Peyer's patch (tissue), 4 donors: ENCODE measurements around the gene RNF114. TPM values are rescaled to one million over a fixed set of nuclear protein-coding genes. Genes with fewer than 3 reads are reported as not detected.

ENCODE experiments used
- DNase-seq, 3 donors: peaks; one replicate each; pipeline ENCODE4 v3.0.0-alpha.2; 2017 to 2019
- H3K27ac ChIP-seq, 4 donors: fragments of 200-600 bp; sonication (generic); one replicate each; pipeline ENCODE4 v1.5.1; 2016 to 2019
- H3K27me3 ChIP-seq, 2 donors: fragments of 200-600 bp; sonication (generic); one replicate each; pipeline ENCODE4 v1.5.1; 2019
- H3K36me3 ChIP-seq, 3 donors: fragments of 200-600 bp; sonication (generic); one replicate each; pipeline ENCODE4 v1.5.1; 2016 to 2019
- H3K4me1 ChIP-seq, 4 donors: fragments of 200-600 bp; sonication (generic); one replicate each; pipeline ENCODE4 v1.5.1; 2016 to 2019
- H3K4me3 ChIP-seq, 4 donors: fragments of 200-600 bp; sonication (generic); 1 replicate in 3 of 4; 2 replicates in 1 of 4; pipeline ENCODE4 v1.5.1; 2016 to 2019; ENCODE audit warnings: mild to moderate bottlenecking in 1 of 4
- H3K9me3 ChIP-seq, 4 donors: fragments of 200-600 bp; sonication (generic); one replicate each; pipeline ENCODE4 v1.5.1; 2016 to 2019; ENCODE audit warnings: mild to moderate bottlenecking in 1 of 4
- CTCF ChIP-seq, 6 experiments: fragments of 450-650 bp in 4 of 6; fragments of 200-600 bp in 2 of 6; sonication (generic) in 1 of 6; IDR thresholded peaks; one replicate each; pipeline ENCODE4 v1.5.1; 2017 to 2019; ENCODE audit warnings: antibody characterized with exemption in 6 of 6, mild to moderate bottlenecking in 3 of 6, moderate library complexity in 1 of 6
- POLR2A ChIP-seq, 2 donors: fragments of 450-650 bp; IDR thresholded peaks; one replicate each; pipeline ENCODE4 v1.5.1; 2017; ENCODE audit warnings: antibody characterized with exemption in 2 of 2, mild to moderate bottlenecking in 2 of 2, moderate library complexity in 2 of 2
- total RNA-seq, 4 donors: library from RNA; depleted of rRNA; stranded (reverse); fragments of >200 nt; gene quantifications; one replicate each; pipeline ENCODE4 v1.1.0, GENCODE V29; 2016

The RNF114 gene
- total RNA-seq, 4 donors from 2014 or later, result 205 to 275 (median 259) TPM

- TF ChIP-seq CTCF (IDR thresholded peaks at IDR 0.05), result no peak
- TF ChIP-seq POLR2A (IDR thresholded peaks at IDR 0.05), result no peak
- DNase-seq, result no peak
- Histone ChIP-seq H3K9me3 (no peaks in the 10 kb centered on the region), H3K27ac (no peak overlapping the region), H3K36me3 (no peaks in the 10 kb centered on the region), H3K4me3 (no peak overlapping the region), H3K4me1 (peaks cover 0 to 8% (median 0%) of the 10 kb centered on the region in 4 donors), H3K27me3 (no peaks in the 10 kb centered on the region)
Measured at GRCh38 chr20:49925901-49926454, 10.2 kb upstream of the RNF114 start.

GRCh38 chr20:49928411-49929141, 7.6 kb upstream of the RNF114 start:
- peaks cover 0 to 8% (median 0%) of the 10 kb centered on the region in 4 donors for H3K4me1 ChIP-seq
- no peak overlapping the region for H3K4me3 ChIP-seq
- TF ChIP-seq POLR2A (IDR thresholded peaks at IDR 0.05), result no peak
- TF ChIP-seq CTCF (IDR thresholded peaks at IDR 0.05), result peak; percentile 75 to 95 (median 88)
- H3K36me3 ChIP-seq, result no peaks in the 10 kb centered on the region
- H3K27me3 ChIP-seq, result no peaks in the 10 kb centered on the region
- no peaks in the 10 kb centered on the region for H3K9me3 ChIP-seq
- DNase-seq, result peak; percentile 78 to 92 (median 80)
- no peak overlapping the region for H3K27ac ChIP-seq

GRCh38 chr20:49929142-49929494, 7.1 kb upstream of the RNF114 start:
- no peak overlapping the region for H3K27ac ChIP-seq
- no peaks in the 10 kb centered on the region for H3K36me3 ChIP-seq
- TF ChIP-seq POLR2A (IDR thresholded peaks at IDR 0.05) (no peak), CTCF (IDR thresholded peaks at IDR 0.05) (no peak)
- peak in 1 of 3 donors; percentile 33 for DNase-seq
- H3K4me3 ChIP-seq, result no peak overlapping the region
- peaks cover 0 to 5% (median 0%) of the 10 kb centered on the region in 4 donors for H3K4me1 ChIP-seq
- no peaks in the 10 kb centered on the region for H3K27me3 ChIP-seq
- H3K9me3 ChIP-seq, result no peaks in the 10 kb centered on the region

- Histone ChIP-seq H3K27ac (peak overlapping the region; percentile 92 to 99 (median 94)), H3K9me3 (no peaks in the 10 kb centered on the region), H3K27me3 (no peaks in the 10 kb centered on the region), H3K4me3 (peak overlapping the region; percentile 84 to 100 (median 92)), H3K36me3 (peaks cover 0 to 5% (median 0%) of the 10 kb centered on the region in 3 donors), H3K4me1 (peaks cover 0 to 36% (median 19%) of the 10 kb centered on the region in 4 donors)
- TF ChIP-seq CTCF (IDR thresholded peaks at IDR 0.05), result no peak
- TF ChIP-seq POLR2A (IDR thresholded peaks at IDR 0.05), result no peak
- no peak for DNase-seq
Measured at GRCh38 chr20:49935746-49936152, 448 bp upstream of the RNF114 start.

GRCh38 chr20:49937027-49937929, 1.1 kb downstream of the RNF114 start:
- DNase-seq, result peak in 1 of 3 donors; percentile 49
- H3K36me3 ChIP-seq, result peaks cover 0 to 20% (median 0%) of the 10 kb centered on the region in 3 donors
- H3K27me3 ChIP-seq, result no peaks in the 10 kb centered on the region

More at GRCh38 chr20:49937027-49937929, 1.1 kb downstream of the RNF114 start:
- no peaks in the 10 kb centered on the region for H3K9me3 ChIP-seq
- H3K4me1 ChIP-seq, result peaks cover 0 to 38% (median 19%) of the 10 kb centered on the region in 4 donors
- TF ChIP-seq CTCF (IDR thresholded peaks at IDR 0.05) (peak in 1 of 6 experiments; percentile 10), POLR2A (IDR thresholded peaks at IDR 0.05) (no peak)
- H3K27ac ChIP-seq, result peak overlapping the region; percentile 92 to 99 (median 94)
- H3K4me3 ChIP-seq, result peak overlapping the region; percentile 84 to 100 (median 92)
